Measurements from ENCODE around the gene ASIC4. TPM values are rescaled to one million over a fixed set of nuclear protein-coding genes. Genes with fewer than 3 reads are reported as not detected.

The ASIC4 gene
- total and polyA plus RNA-seq, 2 experiments from 2014 or later, result not detected

GRCh38 chr2:219551441-219552381 is 37.4 kb downstream of the ASIC4 start:
- Histone ChIP-seq H3K4me3 (peak overlapping the region; percentile 83), H3K79me2 (no peaks in the 10 kb centered on the region), H3K36me3 (replicated peaks; ENCODE audit: insufficient read depth, low read depth) (no peaks in the 10 kb centered on the region), H3K9me3 (ENCODE audit: low read depth) (no peaks in the 10 kb centered on the region), H3K4me1 (ENCODE audit: insufficient read depth) (peaks cover 7% of the 10 kb centered on the region), H3K9me2 (replicated peaks; ENCODE audit: insufficient read depth) (no peaks in the 10 kb centered on the region), H3K27me3 (peaks cover 9% of the 10 kb centered on the region), H3K4me2 (peak overlapping the region; percentile 100), H4K20me1 (ENCODE audit: insufficient read depth, poor library complexity, severe bottlenecking) (no peaks in the 10 kb centered on the region), H2AFZ (peak overlapping the region; percentile 83), H3K27ac (peak overlapping the region; percentile 68)
- 5% methylated on average over 48 of the region's 54 CpGs for WGBS (ENCODE audit: low lambda C conversion rate, missing lambda C conversion rate)
- no peak for TF ChIP-seq CTCF (IDR thresholded peaks at IDR 0.05; ENCODE audit: poor library complexity)
- no peak for TF ChIP-seq EZH2 (IDR thresholded peaks at IDR 0.05; ENCODE audit: borderline replicate concordance)
- no peak for TF ChIP-seq EZH2phosphoT487 (IDR thresholded peaks at IDR 0.05; ENCODE audit: low read depth, severe bottlenecking, unreplicated experiment)
- DNase-seq (ENCODE audit: low spot score), result peak; percentile 66

GRCh38 chr2:219552382-219553167 is 38.3 kb downstream of the ASIC4 start:
- Histone ChIP-seq H4K20me1 (ENCODE audit: insufficient read depth, poor library complexity, severe bottlenecking) (no peaks in the 10 kb centered on the region), H2AFZ (peak overlapping the region; percentile 83), H3K27ac (peak overlapping the region; percentile 68), H3K4me2 (peak overlapping the region; percentile 100), H3K9me3 (ENCODE audit: low read depth) (no peaks in the 10 kb centered on the region), H3K4me1 (ENCODE audit: insufficient read depth) (peaks cover 7% of the 10 kb centered on the region), H3K27me3 (peaks cover 9% of the 10 kb centered on the region), H3K9me2 (replicated peaks; ENCODE audit: insufficient read depth) (no peaks in the 10 kb centered on the region), H3K4me3 (peak overlapping the region; percentile 83), H3K79me2 (no peaks in the 10 kb centered on the region), H3K36me3 (replicated peaks; ENCODE audit: insufficient read depth, low read depth) (no peaks in the 10 kb centered on the region)
- DNase-seq (ENCODE audit: low spot score), result peak; percentile 94
- no peak for TF ChIP-seq EZH2 (IDR thresholded peaks at IDR 0.05; ENCODE audit: borderline replicate concordance)
- TF ChIP-seq EZH2phosphoT487 (IDR thresholded peaks at IDR 0.05; ENCODE audit: low read depth, severe bottlenecking, unreplicated experiment), result no peak
- no peak for TF ChIP-seq CTCF (IDR thresholded peaks at IDR 0.05; ENCODE audit: poor library complexity)
- 1% methylated on average over 35 of the region's 99 CpGs for WGBS (ENCODE audit: low lambda C conversion rate, missing lambda C conversion rate)

GRCh38 chr2:219553168-219553417 is 38.8 kb downstream of the ASIC4 start:
- 43% methylated on average over 7 of the region's 7 CpGs for WGBS (ENCODE audit: low lambda C conversion rate, missing lambda C conversion rate)
- H2AFZ ChIP-seq, result peak overlapping the region; percentile 58
- peaks cover 7% of the 10 kb centered on the region for H3K4me1 ChIP-seq (ENCODE audit: insufficient read depth)
- H3K79me2 ChIP-seq, result no peaks in the 10 kb centered on the region
- H3K27me3 ChIP-seq, result peaks cover 9% of the 10 kb centered on the region
- DNase-seq (ENCODE audit: low spot score), result no peak
- H4K20me1 ChIP-seq (ENCODE audit: insufficient read depth, poor library complexity, severe bottlenecking), result no peaks in the 10 kb centered on the region
- no peaks in the 10 kb centered on the region for H3K9me2 ChIP-seq (replicated peaks; ENCODE audit: insufficient read depth)
- H3K27ac ChIP-seq, result no peak overlapping the region
- TF ChIP-seq EZH2phosphoT487 (IDR thresholded peaks at IDR 0.05; ENCODE audit: low read depth, severe bottlenecking, unreplicated experiment) (no peak), EZH2 (IDR thresholded peaks at IDR 0.05; ENCODE audit: borderline replicate concordance) (no peak), CTCF (IDR thresholded peaks at IDR 0.05; ENCODE audit: poor library complexity) (no peak)
- peak overlapping the region; percentile 83 for H3K4me3 ChIP-seq
- H3K4me2 ChIP-seq, result peak overlapping the region; percentile 100
- no peaks in the 10 kb centered on the region for H3K9me3 ChIP-seq (ENCODE audit: low read depth)
- H3K36me3 ChIP-seq (replicated peaks; ENCODE audit: insufficient read depth, low read depth), result no peaks in the 10 kb centered on the region

Data from hepatocyte (in vitro differentiated cells).